T follicular helper cell (primary cell): ENCODE results near the gene FKBP5.
"Not testable (repeated sequence)": the region's sequence is repeated elsewhere in the genome, so short reads cannot be mapped to it uniquely, and the experiment has no call there.

Experiments
- DNase-seq: peaks from one replicate; pipeline ENCODE4 v3.0.0-alpha.2; 2020; ENCODE audit warnings: low read depth

FKBP5 gene

GRCh38 chr6:35611240-35611639 is 77.5 kb downstream of the FKBP5 start:
- no peak for DNase-seq

- DNase-seq = no peak
Measured at GRCh38 chr6:35610830-35611229, 77.9 kb downstream of the FKBP5 start.

- DNase-seq = no peak
Measured at GRCh38 chr6:35609588-35609987, 79.1 kb downstream of the FKBP5 start.

GRCh38 chr6:35607517-35608233 is 81.0 kb downstream of the FKBP5 start:
- no peak for DNase-seq

- DNase-seq = no peak
Measured at GRCh38 chr6:35605600-35605999, 83.1 kb downstream of the FKBP5 start.

- DNase-seq = no peak
Measured at GRCh38 chr6:35603326-35604202, 85.2 kb downstream of the FKBP5 start.

- DNase-seq = no peak
Measured at GRCh38 chr6:35602133-35602946, 86.4 kb downstream of the FKBP5 start.

- DNase-seq = peak; percentile 72
Measured at GRCh38 chr6:35601331-35602132, 87.2 kb downstream of the FKBP5 start.

GRCh38 chr6:35600659-35601125 is 88.0 kb downstream of the FKBP5 start:
- DNase-seq = no peak

- DNase-seq = no peak
Measured at GRCh38 chr6:35599761-35600658, 88.7 kb downstream of the FKBP5 start.

GRCh38 chr6:35598621-35599020 is 90.1 kb downstream of the FKBP5 start:
- not testable (repeated sequence) for DNase-seq

- DNase-seq = no peak
Measured at GRCh38 chr6:35596448-35597442, 92.0 kb downstream of the FKBP5 start.

GRCh38 chr6:35594503-35595186 is 94.1 kb downstream of the FKBP5 start:
- DNase-seq = no peak

GRCh38 chr6:35592178-35592577 is 96.5 kb downstream of the FKBP5 start:
- no peak for DNase-seq

- DNase-seq = no peak
Measured at GRCh38 chr6:35590622-35591066, 98.1 kb downstream of the FKBP5 start.

- no peak for DNase-seq
Measured at GRCh38 chr6:35589904-35590303, 98.8 kb downstream of the FKBP5 start.

- no peak for DNase-seq
Measured at GRCh38 chr6:35589201-35589739, 99.4 kb downstream of the FKBP5 start.

- no peak for DNase-seq
Measured at GRCh38 chr6:35587167-35587566, 101.5 kb downstream of the FKBP5 start.
